ENCODE data around the gene BBIP1.

GRCh38 chr10:110892602-110893288, 26.2 kb downstream of the BBIP1 start:
- no peak for TF ChIP-seq MXI1 (conservative IDR thresholded peaks at IDR 0.05; ENCODE audit: poor library complexity, severe bottlenecking)
- no peak for TF ChIP-seq EZH2 (IDR thresholded peaks at IDR 0.05; ENCODE audit: borderline replicate concordance, insufficient read depth, low read length, poor library complexity, severe bottlenecking)
- TF ChIP-seq CTCF (IDR thresholded peaks at IDR 0.05; ENCODE audit: poor library complexity, severe bottlenecking) = no peak
- TF ChIP-seq POLR2AphosphoS5 (IDR thresholded peaks at IDR 0.05) = no peak
- no peak for TF ChIP-seq RAD21 (conservative IDR thresholded peaks at IDR 0.05)
- no peak for TF ChIP-seq EP300 (conservative IDR thresholded peaks at IDR 0.05; ENCODE audit: poor library complexity, severe bottlenecking)
- no peak for TF ChIP-seq TAF1 (IDR thresholded peaks at IDR 0.05; ENCODE audit: low read depth)
- TF ChIP-seq REST (IDR thresholded peaks at IDR 0.05; ENCODE audit: borderline replicate concordance) = no peak
